Fibroblast of pulmonary artery (primary cell): Measurements from ENCODE around the gene CLIC4.
"Not testable (repeated sequence)": the region's sequence is repeated elsewhere in the genome, so short reads cannot be mapped to it uniquely, and the experiment has no call there.

Experiments
- DNase-seq: peaks from one replicate; pipeline ENCODE4 v3.0.0-alpha.2; 2010; ENCODE audit warnings: low read depth
- H3K4me3 ChIP-seq: replicated peaks from 2 replicates; pipeline ENCODE4 v1.5.1; 2011; ENCODE audit warnings: low read depth, mild to moderate bottlenecking, control low read depth, low read length, moderate library complexity
- CTCF ChIP-seq: IDR thresholded peaks from 2 replicates; pipeline ENCODE4 v1.5.1; 2011; ENCODE audit warnings: mild to moderate bottlenecking, control low read depth, low read length, inconsistent platforms; ENCODE audit errors: missing control alignments

CLIC4 gene

GRCh38 chr1:24884751-24885150, 139.5 kb downstream of the CLIC4 start:
- TF ChIP-seq CTCF = no peak
- DNase-seq = no peak
- no peak overlapping the region for H3K4me3 ChIP-seq

- TF ChIP-seq CTCF = no peak
- H3K4me3 ChIP-seq = no peak overlapping the region
- no peak for DNase-seq
Observed at GRCh38 chr1:24886241-24886640, 141.0 kb downstream of the CLIC4 start.

- no peak overlapping the region for H3K4me3 ChIP-seq
- no peak for DNase-seq
- TF ChIP-seq CTCF = no peak
Observed at GRCh38 chr1:24888061-24888970, 143.1 kb downstream of the CLIC4 start.

- peak; percentile 36 for DNase-seq
- H3K4me3 ChIP-seq = no peak overlapping the region
- TF ChIP-seq CTCF = no peak
Observed at GRCh38 chr1:24888971-24889676, 143.9 kb downstream of the CLIC4 start.

- TF ChIP-seq CTCF = no peak
- no peak overlapping the region for H3K4me3 ChIP-seq
- DNase-seq = no peak
Observed at GRCh38 chr1:24890887-24891286, 145.6 kb downstream of the CLIC4 start.

GRCh38 chr1:24891367-24891766, 146.1 kb downstream of the CLIC4 start:
- H3K4me3 ChIP-seq, DNase-seq: not testable (repeated sequence)
